ENCODE data around the gene PTPN21. TPM values are rescaled to one million over a fixed set of nuclear protein-coding genes. Genes with fewer than 3 reads are reported as not detected.

The PTPN21 gene
- total RNA-seq, 1 donor from 2014 or later: 31.3 TPM

DNA sequence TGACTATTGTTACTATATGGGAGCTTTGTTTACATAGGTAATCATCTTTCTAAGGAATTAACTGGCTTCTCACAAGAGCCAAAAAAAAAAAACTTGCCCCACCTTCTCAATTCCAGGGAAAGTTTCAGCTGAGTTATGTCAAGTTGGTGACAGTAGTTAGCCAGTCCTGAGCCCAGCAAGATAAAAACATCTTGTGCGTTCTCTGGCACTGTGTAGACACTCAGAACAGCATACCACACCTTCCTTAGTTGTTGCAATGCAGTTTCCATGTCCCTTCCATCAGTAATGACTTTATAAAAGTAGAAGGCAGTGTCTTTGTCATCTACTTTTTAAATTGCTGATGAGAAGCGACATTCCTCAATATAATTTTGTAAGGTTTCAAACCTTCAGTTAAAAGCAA is 50.2 kb downstream of the PTPN21 start:
- no peak for DNase-seq

DNA sequence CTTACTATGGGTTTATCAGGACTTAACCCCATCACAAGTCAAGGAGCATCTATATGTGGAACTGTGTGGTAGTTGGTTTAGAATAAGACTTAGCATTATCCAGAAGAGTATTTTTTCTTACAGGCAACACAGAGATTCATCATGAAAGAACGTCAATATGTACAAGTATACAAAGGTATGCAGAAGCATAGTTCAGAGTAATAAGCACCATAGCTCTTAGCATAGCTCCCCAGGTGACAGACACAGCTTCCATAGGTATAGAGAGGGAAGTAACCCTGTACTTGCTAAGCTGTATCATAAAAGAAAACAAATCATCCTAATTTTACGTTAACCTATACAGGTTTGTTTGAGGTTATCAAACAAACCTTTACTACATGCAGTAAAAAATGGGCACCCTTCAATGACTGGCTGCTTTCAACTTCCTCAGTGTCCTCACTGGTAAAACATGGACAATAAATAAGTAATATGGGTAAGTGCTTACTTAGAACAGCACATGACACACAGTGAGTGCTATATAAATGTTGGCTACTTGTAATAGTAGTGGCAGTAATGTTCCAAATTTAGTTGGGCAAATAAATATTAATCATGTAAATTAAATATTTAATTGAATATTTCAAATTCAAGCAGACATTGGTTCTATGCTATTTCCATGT is 50.9 kb downstream of the PTPN21 start:
- DNase-seq: no peak

DNA sequence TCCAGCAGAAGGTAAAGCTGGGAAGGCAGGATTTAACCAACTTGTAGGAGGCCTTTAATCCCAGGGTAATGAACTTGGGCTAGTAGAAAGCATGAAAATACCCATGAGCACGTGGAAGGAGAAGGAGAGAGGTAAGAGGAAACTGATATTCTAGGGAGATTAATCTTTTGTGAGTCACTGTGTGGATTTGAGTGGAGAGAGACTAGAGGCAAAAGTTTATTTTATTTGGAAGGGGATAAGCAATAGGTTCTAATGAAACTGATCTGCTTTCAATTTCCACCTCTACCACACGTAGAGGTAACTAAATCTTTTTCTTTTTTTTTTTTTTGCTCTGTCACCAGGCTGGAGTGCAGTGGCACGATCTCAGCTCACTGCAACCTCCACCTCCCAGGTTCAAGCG is 52.1 kb downstream of the PTPN21 start:
- no peak for DNase-seq

DNA sequence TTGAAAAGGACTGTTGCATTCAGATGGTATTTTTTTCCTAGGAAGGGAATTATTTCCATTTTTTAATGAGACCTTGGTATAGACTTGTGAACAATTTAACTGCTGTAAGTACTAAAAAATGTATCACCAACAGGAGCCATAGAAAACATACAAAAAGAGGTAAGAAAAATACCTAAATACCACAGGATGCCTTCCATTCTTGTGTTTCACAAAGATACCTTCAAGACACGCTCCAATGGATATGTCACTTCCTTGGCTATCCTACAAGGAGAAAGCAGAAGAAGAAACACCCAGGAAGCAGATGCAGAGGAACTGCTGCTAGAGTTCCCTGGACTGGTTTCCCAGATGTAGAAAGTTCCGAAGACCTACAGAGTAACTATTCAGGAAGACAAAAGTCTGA is 54.2 kb downstream of the PTPN21 start:
- DNase-seq: no peak

DNA sequence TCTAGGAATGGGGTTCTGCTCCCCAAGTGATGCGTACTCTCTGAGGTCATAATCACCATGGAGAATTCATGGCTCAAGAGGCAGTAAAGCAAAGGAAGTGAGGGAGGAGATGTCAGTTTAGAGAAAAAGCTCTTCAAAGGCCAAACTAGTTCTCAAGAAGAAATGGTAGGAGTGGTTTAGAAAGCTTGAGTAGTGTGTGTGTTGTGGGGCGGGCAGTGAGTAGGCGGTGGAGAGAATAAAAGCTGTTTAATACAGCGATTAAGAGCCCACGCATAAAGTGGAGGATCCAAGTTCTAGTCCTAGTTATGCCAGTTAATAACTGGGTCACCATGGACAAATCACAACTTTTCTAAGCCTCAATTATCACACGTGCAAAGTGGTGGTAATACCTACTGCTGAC is 55.6 kb downstream of the PTPN21 start:
- no peak for DNase-seq

DNA sequence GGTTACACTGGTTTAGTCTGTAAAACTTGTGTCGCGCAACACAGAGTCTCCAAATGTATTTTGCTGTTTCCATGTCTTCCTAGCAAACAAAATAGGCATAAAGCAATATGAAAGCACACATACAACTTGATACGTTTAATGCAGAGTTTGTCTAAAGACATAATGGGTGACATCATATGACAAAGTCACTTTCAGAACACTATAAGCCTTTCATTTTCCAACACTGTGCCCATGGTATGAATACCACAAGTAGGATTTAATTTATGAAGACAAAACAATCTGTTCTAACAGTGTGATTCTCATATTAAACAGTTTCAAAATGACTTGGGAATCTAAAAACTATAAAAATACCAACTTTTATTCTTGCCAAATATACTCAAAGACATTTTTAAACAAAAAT is 58.4 kb downstream of the PTPN21 start:
- DNase-seq: no peak

DNA sequence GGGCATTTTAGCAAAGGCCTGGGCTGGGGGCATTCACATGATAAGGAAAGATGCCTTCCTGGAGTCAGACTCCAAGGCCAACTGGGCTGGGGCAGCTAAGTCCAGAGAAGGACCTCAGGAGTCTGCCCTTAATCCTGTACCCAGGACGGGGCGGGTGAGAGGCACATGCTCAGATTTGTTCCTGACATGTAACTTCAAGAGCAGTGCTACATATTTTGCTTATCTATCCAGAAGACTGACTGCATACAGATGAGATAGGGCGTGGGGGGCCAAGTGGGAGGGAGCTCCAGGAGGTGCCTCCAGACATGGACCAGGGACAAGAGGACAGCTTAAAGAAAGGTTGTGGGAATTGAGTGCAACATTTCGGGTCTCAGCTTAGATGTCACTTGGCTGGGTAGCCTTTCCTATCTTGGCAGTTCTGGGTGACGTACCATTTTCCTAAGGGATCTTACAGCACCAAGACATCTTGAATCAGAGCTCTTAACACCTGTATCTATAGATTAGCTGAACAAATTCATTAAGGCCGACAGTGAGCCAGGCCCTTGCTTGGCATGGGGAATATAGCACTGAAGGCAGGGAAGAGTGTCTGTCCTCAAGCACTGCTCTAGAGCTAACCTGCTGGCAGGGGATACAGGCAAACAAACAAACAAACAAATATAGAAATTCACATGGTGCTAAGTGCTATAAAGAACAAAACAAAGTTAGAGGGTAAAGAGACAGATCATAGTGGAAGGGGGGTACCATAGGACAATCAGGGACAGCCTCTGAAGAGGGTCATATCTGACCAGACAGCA is 61.2 kb downstream of the PTPN21 start:
- no peak for DNase-seq

DNA sequence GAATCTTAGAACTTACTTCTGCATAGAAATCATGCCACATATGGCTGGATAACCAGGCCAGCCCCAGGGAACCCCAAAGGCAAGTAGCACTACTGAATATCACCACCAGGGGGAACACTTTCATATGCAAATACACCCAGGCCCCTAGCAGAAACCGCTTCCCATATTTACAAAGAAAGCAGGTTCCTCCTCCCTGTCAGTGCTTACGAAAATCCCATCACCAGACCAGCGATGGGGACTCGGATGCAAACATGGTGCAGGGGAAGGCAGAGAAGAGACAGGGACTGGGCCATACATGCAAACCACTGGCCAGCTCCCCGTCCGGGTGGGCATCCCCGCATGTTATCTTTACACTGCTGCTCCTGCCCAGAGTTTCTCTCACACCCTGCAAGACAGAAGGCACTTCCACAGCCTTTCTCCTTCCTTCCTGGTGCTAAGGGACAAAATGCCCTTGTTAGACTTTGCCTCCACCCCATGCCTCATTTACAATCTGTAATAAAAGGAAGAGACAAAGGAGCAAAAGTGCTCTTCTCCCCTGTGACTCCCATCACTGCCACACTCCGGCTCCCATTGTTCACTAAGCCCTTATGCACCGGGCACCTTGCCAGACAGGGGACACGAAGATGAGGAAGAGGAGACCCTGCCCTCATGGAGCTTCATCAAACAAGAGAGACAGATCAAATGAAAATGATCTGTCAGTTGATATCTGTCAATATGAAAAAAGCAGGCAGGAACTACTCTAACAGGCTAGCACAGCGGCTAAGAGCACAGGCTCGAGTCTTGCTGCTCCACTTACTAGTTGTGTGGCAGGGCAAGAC is 62.3 kb downstream of the PTPN21 start:
- DNase-seq: peak; percentile 83

DNA sequence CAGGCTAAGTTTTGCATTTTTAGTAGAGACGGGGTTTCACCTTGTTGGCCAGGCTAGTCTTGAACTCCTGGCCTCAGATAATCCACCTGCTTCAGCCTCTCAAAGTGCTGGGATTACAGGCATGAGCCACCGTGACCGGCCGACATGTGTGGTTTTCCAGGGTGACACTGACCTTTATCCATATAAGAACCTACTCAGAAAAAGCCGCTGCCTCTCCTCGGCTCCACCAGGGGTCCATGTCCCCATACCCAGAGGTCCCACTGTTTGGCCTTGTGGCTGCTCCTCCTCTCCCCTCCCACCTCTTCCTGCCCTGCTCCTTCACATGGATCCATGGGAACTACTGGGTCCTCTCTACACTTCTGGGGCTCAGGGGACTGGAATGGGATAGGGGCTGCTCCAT is 64.6 kb downstream of the PTPN21 start:
- DNase-seq: no peak

DNA sequence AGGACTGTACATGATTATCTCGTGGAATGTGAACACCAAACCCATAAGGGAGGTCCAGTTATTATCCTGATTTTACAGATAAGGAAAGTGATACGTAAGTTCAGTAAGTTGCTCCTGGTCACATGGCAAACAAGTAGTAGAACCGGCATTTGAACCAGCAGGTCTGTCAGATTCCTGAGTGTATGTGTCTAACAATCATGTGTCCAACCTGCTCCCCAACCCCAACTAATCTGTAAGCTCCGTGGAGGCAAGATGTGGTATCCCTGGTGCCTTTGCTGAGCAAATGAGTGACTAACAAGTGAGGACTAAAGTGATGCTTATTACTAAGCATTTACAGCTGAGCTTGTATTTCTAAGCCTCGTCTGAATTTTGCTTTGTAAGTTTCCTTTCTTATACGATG is 65.9 kb downstream of the PTPN21 start:
- DNase-seq: no peak

DNA sequence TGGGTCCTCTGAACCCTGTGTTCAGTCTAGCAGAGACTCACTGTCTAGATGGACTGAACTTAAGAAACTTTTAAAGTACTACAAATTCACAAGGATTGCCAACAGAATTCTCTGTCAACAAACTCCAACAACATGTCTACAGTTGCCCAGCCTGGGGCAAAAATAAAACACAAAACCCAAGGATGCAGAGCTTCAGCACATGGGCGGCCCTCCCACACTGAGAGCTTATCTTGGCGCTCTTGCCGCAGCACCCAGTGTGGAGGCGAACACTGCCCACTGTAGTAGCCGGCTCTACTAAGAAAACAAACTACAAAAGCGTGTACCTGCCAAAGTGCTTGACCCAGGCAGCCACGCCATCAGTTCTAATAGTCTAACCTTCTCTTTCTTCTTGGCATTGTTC is 66.7 kb downstream of the PTPN21 start:
- peak; percentile 30 for DNase-seq

DNA sequence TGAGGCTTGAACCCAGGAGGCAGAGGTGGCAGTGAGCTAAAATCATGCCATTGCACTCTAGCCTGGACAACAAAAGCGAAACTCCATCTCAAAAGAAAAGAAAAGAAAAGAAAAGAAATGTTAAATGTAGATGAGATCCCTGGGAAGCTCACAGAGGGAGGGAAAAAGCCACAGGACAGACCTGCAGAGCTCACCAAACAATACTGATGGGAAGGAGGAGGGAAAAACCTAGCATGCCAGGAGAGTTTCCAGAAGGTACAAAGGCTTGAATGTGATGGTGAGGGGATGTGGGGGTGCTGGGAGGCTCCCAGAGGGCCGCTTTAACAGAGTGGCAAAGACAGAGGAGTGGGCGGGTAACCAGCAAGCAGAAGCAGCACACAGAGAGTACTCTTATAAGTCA is 72.3 kb downstream of the PTPN21 start:
- no peak for DNase-seq

DNA sequence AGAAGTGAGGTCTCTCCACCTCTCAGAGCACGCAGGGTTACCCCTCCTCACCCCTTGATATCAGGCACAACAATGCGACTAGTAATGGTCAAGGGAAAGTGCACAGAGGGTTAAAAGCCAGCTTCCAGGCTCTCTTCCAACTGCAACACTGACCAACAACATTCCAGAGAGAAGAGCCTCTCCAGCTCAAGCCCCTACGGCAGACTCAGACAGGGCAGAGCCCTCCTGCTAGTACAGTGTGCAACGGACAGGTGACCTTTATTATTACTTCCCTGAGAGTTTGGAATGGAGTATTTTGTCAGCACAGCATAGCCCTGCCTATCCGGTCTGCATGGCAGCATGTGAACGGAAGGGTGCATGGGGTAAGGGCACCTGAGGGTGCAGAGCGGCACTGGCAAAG is 73.0 kb downstream of the PTPN21 start:
- DNase-seq: no peak

DNA sequence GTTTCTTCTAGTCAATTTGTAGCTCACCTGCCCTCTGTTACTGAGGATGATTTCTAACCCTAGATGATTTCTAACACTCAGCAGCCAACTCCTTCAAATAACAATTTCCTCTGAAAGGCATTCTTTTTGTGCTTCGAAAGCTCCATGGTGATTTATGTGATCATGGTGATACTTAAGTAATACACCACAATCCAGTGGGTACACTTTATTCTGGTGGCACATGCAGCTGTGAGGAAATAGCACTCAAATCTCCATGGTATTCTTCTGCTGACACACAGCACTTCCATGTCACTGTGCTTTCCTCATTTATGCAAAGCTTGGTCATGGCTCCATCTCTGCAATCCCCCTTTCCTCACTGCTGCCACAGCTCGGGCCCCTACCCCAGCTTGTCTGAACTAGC is 73.7 kb downstream of the PTPN21 start:
- no peak for DNase-seq

DNA sequence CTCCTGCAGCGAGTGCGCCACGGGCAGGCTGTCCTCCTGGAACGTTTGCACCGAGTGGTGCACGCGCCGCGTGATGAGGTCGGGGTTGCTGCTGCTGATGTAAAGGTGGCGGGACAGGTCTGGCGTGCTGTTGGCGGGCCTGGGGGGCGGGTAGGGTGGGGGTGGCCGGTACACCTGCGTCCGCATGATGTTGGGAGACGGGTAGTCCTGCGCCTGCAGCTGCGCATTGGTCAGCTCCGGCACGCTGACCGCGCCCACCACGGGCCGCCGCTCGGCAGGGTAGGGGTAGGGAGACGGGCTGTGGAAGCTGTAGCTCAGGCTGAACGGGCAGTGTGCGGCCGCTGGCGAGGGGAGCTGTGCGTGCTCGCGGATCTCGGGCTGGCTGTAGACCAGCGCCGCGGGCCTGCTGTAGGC is 75.2 kb downstream of the PTPN21 start:
- no peak for DNase-seq

DNA sequence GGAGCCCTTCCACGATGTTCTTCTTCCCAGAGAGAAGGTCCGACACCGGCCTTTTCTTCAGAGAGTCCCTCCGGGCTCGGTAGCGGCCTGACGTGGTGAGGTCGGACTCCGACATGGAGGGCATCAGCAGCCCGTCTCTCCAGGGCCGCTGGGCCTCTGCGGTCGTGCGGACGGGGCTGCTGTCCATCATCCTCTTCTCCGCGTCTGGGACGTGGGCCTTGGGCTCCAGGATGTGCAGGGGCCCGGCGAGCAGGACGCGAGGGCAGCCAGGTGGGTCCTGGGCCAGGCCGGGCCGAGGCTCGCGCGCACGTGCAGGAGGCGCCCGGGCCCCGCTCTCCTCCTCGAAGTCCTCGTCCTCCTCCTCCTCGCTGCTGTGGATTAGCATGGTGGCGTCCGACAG is 75.9 kb downstream of the PTPN21 start:
- no peak for DNase-seq

DNA sequence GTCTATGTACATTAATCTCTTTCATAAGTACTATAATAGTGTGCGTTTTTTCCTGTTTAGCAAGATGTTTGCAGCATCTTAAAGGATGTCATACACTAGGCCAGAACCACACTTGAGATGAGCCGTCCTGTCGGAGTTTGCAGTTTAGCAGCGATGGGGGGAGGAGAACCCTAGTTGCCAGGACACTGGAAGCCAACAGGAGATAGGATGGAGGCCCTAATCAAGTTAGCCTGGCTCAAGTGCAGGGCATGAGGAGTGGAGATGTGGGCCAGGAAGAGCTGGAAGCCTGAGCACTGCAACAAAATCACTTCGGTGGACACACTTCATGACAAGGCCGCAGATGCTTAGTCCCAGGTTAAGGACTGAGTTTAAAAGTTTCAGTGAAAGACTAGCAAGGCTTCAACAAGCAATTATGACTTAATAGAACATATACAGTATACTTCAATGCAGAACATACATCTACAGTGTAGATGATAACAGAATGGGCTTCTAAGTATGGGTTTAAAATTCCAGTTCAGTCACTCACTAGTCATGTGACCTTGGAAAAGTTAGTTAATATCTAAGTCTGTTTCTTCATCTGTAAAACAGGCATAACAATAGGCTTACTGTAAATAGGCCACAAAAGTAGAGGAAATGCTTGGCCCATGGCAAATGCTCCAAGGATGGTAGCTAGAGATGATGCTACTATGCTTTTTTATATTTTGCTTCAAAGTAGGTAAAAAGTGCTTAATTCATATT is 77.1 kb downstream of the PTPN21 start:
- no peak for DNase-seq

DNA sequence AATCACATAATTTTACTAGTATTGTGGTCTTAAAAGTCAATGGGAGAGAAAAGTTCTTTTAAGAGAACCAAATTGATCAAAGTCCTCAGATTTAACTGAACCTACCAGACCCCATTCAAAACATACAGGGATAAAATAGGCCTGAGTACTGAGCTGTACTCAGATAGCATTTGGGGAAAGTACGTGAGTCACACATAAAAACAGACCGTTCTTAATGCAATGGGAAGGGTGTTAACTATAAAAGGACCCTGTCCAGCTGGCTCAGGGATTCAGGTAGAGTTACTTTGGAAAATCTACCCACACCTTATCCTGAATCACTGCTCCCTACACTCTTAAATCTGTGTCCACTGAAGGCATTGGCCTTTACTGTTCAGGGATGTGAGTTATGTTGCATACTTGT is 78.0 kb downstream of the PTPN21 start:
- no peak for DNase-seq

DNA sequence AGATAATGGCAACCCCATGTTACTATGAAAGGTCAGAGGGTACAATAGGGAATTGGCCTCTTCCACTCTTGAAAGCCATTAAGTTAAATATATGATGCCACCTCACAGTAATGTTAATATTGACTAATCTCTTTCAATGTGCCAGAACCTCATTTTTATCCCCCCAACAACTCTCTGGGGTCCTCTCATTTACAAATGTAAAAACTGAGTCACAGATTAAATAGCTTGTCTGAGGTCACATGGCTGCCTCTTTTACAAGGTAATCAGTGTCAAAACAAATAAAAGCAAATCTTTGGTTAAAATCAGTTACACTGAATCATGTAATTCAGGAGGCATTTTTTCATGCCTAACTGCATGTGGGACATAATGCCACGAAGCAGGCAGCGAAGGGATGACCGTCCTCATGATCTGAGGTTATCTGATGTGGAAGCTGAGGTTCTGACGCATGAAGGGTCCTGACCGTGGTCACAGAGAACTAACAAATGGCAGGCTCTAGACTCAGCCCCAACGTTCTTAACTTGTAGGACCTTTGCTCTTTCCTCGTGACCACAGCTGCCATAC is 78.5 kb downstream of the PTPN21 start:
- no peak for DNase-seq

DNA sequence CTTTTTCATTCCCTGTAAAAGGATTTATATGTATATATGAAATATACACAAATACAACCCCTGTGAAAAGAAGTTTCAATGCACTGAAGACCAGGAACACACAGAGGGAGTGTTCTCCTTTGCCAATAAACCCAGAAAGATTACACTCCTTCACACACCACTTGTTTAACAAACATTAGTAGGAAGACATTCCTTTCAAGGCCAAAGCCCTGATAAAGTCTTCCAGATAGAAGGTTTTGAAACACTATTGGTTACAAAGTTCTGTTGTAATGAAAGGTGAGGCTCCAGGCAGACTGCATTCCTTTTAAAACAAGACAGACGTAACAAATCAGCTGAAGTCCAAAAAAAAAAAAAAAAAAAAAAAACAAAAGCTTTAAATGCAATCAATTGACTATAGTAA is 81.0 kb downstream of the PTPN21 start:
- no peak for DNase-seq

DNA sequence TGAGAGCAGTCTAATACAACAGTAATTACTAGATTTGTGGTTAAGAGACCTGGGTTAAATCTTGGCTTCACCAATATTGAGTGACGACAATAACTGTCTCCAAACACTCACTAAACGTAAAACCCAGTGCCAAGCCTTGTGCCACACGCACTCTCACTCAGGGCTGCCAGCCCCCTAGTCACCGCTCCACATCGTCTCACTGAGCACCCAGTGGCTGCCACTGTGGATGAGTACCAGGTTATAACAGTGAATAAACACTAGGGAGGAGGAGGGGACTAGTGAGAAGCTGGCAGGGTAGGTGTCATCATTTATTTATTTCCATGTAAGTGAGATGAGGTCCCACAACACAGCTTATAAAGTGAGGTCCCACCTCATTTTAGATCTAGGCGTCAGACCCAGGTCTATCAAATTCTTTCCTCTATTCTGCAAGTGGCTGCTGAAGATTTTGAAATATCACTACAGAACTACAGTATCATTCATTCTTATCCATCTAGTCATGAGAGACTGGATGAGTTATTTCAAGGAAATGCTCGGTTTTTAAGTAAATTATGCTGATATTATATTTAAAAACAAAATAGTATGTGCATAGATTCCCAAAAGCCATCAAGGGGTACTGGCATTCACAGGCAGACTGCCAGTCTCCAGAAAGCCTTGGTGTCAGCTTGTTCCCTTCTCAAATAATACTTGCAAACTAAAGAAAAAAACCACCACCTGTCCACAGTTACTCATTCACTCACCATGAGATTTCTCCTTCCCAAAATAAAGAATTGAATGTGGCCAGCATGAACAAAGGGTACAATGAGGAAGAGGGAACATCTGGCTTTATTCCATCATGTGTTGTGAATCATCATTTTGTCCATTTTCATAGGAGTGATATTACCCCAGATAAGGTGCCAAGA is 84.0 kb downstream of the PTPN21 start:
- DNase-seq: no peak

Measured in tongue (tissue), 2 donors.